B cell (primary cell): ENCODE results near the gene ITGB8.

Experiments used
- EZH2 ChIP-seq: IDR thresholded peaks from 2 replicates; pipeline ENCODE4 v1.6.1; 2012; ENCODE audit warnings: borderline replicate concordance, low read depth, mild to moderate bottlenecking, moderate library complexity, low read length; ENCODE audit not compliant: insufficient read depth, poor library complexity, severe bottlenecking
- TF ChIP-seq, protein P1 (sequence below): fragments of 200-600 bp; IDR thresholded peaks from one replicate; pipeline ENCODE4 v1.8.0; 2022; ENCODE audit warnings: antibody characterized with exemption, mild to moderate bottlenecking

GRCh38 chr7:20290505-20291111 lies 40.1 kb upstream of the ITGB8 start:
- TF ChIP-seq, protein P1, sequence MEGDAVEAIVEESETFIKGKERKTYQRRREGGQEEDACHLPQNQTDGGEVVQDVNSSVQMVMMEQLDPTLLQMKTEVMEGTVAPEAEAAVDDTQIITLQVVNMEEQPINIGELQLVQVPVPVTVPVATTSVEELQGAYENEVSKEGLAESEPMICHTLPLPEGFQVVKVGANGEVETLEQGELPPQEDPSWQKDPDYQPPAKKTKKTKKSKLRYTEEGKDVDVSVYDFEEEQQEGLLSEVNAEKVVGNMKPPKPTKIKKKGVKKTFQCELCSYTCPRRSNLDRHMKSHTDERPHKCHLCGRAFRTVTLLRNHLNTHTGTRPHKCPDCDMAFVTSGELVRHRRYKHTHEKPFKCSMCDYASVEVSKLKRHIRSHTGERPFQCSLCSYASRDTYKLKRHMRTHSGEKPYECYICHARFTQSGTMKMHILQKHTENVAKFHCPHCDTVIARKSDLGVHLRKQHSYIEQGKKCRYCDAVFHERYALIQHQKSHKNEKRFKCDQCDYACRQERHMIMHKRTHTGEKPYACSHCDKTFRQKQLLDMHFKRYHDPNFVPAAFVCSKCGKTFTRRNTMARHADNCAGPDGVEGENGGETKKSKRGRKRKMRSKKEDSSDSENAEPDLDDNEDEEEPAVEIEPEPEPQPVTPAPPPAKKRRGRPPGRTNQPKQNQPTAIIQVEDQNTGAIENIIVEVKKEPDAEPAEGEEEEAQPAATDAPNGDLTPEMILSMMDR, result no peak
- TF ChIP-seq EZH2, result no peak
